Prostate gland (tissue), 2 donors: ENCODE results near the gene PSAPL1. TPM values are rescaled to one million over a fixed set of nuclear protein-coding genes. Genes with fewer than 3 reads are reported as not detected.

ENCODE experiments used
- DNase-seq: peaks from one replicate; pipeline ENCODE4 v3.0.0-alpha.2; 2019; ENCODE audit warnings: low spot score
- H3K27ac ChIP-seq, 2 donors: fragments of 200-600 bp; sonication (generic); 2 replicates each; pipeline ENCODE4 v1.5.1; 2017 to 2019
- H3K27me3 ChIP-seq: fragments of 200-600 bp; sonication (generic); replicated peaks from 2 replicates; pipeline ENCODE4 v1.5.1; 2019; ENCODE audit not compliant: insufficient read depth
- H3K36me3 ChIP-seq, 2 donors: fragments of 200-600 bp; sonication (generic); 1 replicate in 1 of 2; 2 replicates in 1 of 2; pipeline versions ENCODE4 v1.5.1 to v1.8.1; 2017 to 2019
- H3K4me1 ChIP-seq: fragments of 200-600 bp; sonication (generic); replicated peaks from 2 replicates; pipeline ENCODE4 v1.5.1; 2019
- H3K4me3 ChIP-seq, 2 donors: fragments of 200-600 bp; sonication (generic); 2 replicates each; pipeline ENCODE4 v1.5.1; 2017 to 2019
- H3K9me3 ChIP-seq: fragments of 200-600 bp; sonication (generic); 2 replicates; pipeline ENCODE4 v1.5.1; 2017
- CTCF ChIP-seq, 4 experiments: fragments of 200-600 bp in 2 of 4; fragments of 450-650 bp in 2 of 4; sonication (generic) in 2 of 4; IDR thresholded peaks; 1 replicate in 3 of 4; 2 replicates in 1 of 4; pipeline ENCODE4 v1.5.1; 2016 to 2019; ENCODE audit warnings: antibody characterized with exemption in 4 of 4, mild to moderate bottlenecking in 2 of 4, moderate library complexity in 2 of 4
- POLR2A ChIP-seq: fragments of 450-650 bp; IDR thresholded peaks from one replicate; pipeline ENCODE4 v1.6.1; 2016; ENCODE audit warnings: antibody characterized with exemption, mild to moderate bottlenecking
- POLR2AphosphoS5 ChIP-seq: sonication (generic); formaldehyde crosslinking; IDR thresholded peaks from one replicate; pipeline ENCODE4 v1.6.1; 2017; ENCODE audit warnings: antibody characterized with exemption
- WGBS: methylation state at CpG from one replicate; pipeline ENCODE4 v1.1.5; 2018; 5-methylcytosine and 5-hydroxymethylcytosine counted together
- intact Hi-C: fragments of 100-400 bp; cut with DNase I; formaldehyde crosslinking; loops from one replicate; pipeline ENCODE4 v1.14.2; 2022
- total RNA-seq, 2 donors: library from RNA; depleted of rRNA; stranded (reverse); fragments of >200 nt; gene quantifications; one replicate each; pipeline ENCODE4 v1.1.0, GENCODE V29; 2016

Gene PSAPL1
- total RNA-seq, 2 donors from 2014 or later = 0.05 to 12.9 TPM

- H3K4me3 ChIP-seq = no peak overlapping the region
- H3K27ac ChIP-seq = no peak overlapping the region
- H3K27me3 ChIP-seq = no peaks in the 10 kb centered on the region
- no peaks in the 10 kb centered on the region for H3K9me3 ChIP-seq
- H3K36me3 ChIP-seq = no peaks in the 10 kb centered on the region
- TF ChIP-seq CTCF (IDR thresholded peaks at IDR 0.05) = no peak
- no peak for TF ChIP-seq POLR2AphosphoS5
- TF ChIP-seq POLR2A = no peak
- WGBS = 91% methylated on average over 9 of the region's 9 CpGs
- intact Hi-C loops = no loop called here
- H3K4me1 ChIP-seq = no peaks in the 10 kb centered on the region
- no peak for DNase-seq
Observed at GRCh38 chr4:7414046-7414445, 20.7 kb downstream of the PSAPL1 start.

- H3K27ac ChIP-seq = no peak overlapping the region
Observed at GRCh38 chr4:7412554-7412912, 22.2 kb downstream of the PSAPL1 start.

GRCh38 chr4:7411896-7412553 lies 22.7 kb downstream of the PSAPL1 start:
- WGBS = 66% methylated on average over 12 of the region's 12 CpGs
- Histone ChIP-seq H3K4me1 (no peaks in the 10 kb centered on the region), H3K27ac (no peak overlapping the region), H3K36me3 (no peaks in the 10 kb centered on the region), H3K9me3 (no peaks in the 10 kb centered on the region), H3K4me3 (no peak overlapping the region), H3K27me3 (no peaks in the 10 kb centered on the region)
- DNase-seq = no peak
- TF ChIP-seq CTCF (IDR thresholded peaks at IDR 0.05) (no peak), POLR2AphosphoS5 (no peak), POLR2A (no peak)
- intact Hi-C loops = no loop called here

More at GRCh38 chr4:7412554-7412912, 22.2 kb downstream of the PSAPL1 start:
- TF ChIP-seq POLR2A (no peak), CTCF (IDR thresholded peaks at IDR 0.05) (no peak), POLR2AphosphoS5 (no peak)
- H3K9me3 ChIP-seq = no peaks in the 10 kb centered on the region
- no peak overlapping the region for H3K4me3 ChIP-seq
- H3K36me3 ChIP-seq = no peaks in the 10 kb centered on the region
- intact Hi-C loops = no loop called here
- no peak for DNase-seq
- no peaks in the 10 kb centered on the region for H3K4me1 ChIP-seq
- 71% methylated on average over 4 of the region's 4 CpGs for WGBS
- H3K27me3 ChIP-seq = no peaks in the 10 kb centered on the region

- H3K27ac ChIP-seq = no peak overlapping the region
- DNase-seq = no peak
- 90% methylated on average over 1 of the region's 1 CpG for WGBS
- no peaks in the 10 kb centered on the region for H3K4me1 ChIP-seq
- H3K27me3 ChIP-seq = no peaks in the 10 kb centered on the region
- intact Hi-C loops = no loop called here
- no peak for TF ChIP-seq POLR2AphosphoS5
- TF ChIP-seq POLR2A = no peak
- TF ChIP-seq CTCF (IDR thresholded peaks at IDR 0.05) = no peak
- no peaks in the 10 kb centered on the region for H3K9me3 ChIP-seq
- H3K36me3 ChIP-seq = no peaks in the 10 kb centered on the region
- H3K4me3 ChIP-seq = no peak overlapping the region
Observed at GRCh38 chr4:7411491-7411890, 23.2 kb downstream of the PSAPL1 start.

- no peak for TF ChIP-seq CTCF (IDR thresholded peaks at IDR 0.05)
- no peak for TF ChIP-seq POLR2A
- no peak for TF ChIP-seq POLR2AphosphoS5
- Histone ChIP-seq H3K4me3 (no peak overlapping the region), H3K9me3 (no peaks in the 10 kb centered on the region), H3K36me3 (no peaks in the 10 kb centered on the region), H3K27me3 (no peaks in the 10 kb centered on the region), H3K27ac (no peak overlapping the region), H3K4me1 (no peaks in the 10 kb centered on the region)
- 57% methylated on average over 1 of the region's 1 CpG for WGBS
- DNase-seq = no peak
- intact Hi-C loops = no loop called here
Observed at GRCh38 chr4:7410446-7410845, 24.3 kb downstream of the PSAPL1 start.
